K562 (cell line): Measurements from ENCODE around the gene FOXA3. TPM values are rescaled to one million over a fixed set of nuclear protein-coding genes. Genes with fewer than 3 reads are reported as not detected.

Experiments
- HNRNPH1 ChIP-seq: fragments of 200-400 bp; formaldehyde crosslinking; optimal IDR thresholded peaks from 2 replicates; pipeline ENCODE3; 2017; ENCODE audit warnings: low read depth, mild to moderate bottlenecking, low read length, moderate library complexity
- HOMEZ ChIP-seq: fragments of 250-450 bp; sonication (Bioruptor Pico); IDR thresholded peaks from 2 replicates; pipeline ENCODE4 v1.4.0; 2020; ENCODE audit warnings: mild to moderate bottlenecking, moderate library complexity
- IFI16 ChIP-seq: fragments of 250-450 bp; sonication (Bioruptor Pico); IDR thresholded peaks from 2 replicates; pipeline ENCODE4 v2.1.2; 2022; ENCODE audit warnings: mild to moderate bottlenecking, inconsistent platforms
- NR1H2 ChIP-seq: sonication (generic); formaldehyde crosslinking; IDR thresholded peaks from 2 replicates; pipeline ENCODE4 v1.4.0; 2020; ENCODE audit warnings: mild to moderate bottlenecking, missing genetic modification reagents
- PHB ChIP-seq: fragments of 250-450 bp; sonication (Bioruptor Pico); IDR thresholded peaks from 2 replicates; pipeline ENCODE4 v1.5.0; 2021
- POLR3G ChIP-seq: IDR thresholded peaks from 2 replicates; pipeline ENCODE4 v1.6.1; 2011; ENCODE audit not compliant: insufficient read length, insufficient replicate concordance; ENCODE audit errors: extremely low read depth
- PYGO2 ChIP-seq: fragments of 450-650 bp; IDR thresholded peaks from 2 replicates; pipeline ENCODE4 v1.6.1; 2016; ENCODE audit warnings: mild to moderate bottlenecking, missing genetic modification characterization, moderate library complexity, missing compliant biosample characterization
- RNF219 ChIP-seq: fragments of 250-450 bp; sonication (Bioruptor Pico); IDR thresholded peaks from 2 replicates; pipeline ENCODE4 v1.5.0; 2022; ENCODE audit warnings: mild to moderate bottlenecking
- TFAP4 ChIP-seq: sonication (generic); formaldehyde crosslinking; IDR thresholded peaks from 2 replicates; pipeline ENCODE4 v1.8.0; 2022; ENCODE audit warnings: missing genetic modification reagents, mild to moderate bottlenecking, moderate library complexity, borderline replicate concordance
- ZNF551 ChIP-seq: fragments of 250-450 bp; sonication (Bioruptor Pico); IDR thresholded peaks from 2 replicates; pipeline ENCODE4 v1.5.0; 2021; ENCODE audit warnings: mild to moderate bottlenecking, moderate library complexity
- polyA plus RNA-seq, 8 experiments: library from polyadenylated mRNA; depleted of rRNA in 4 of 8; stranded (reverse) in 5 of 8; unstranded in 3 of 8; fragments of >200 nt; fragmentation: Nextera tagmentation in 2 of 8; fragmentation: Illumina TruSeq in 1 of 8; extraction: Ambion mirVana in 2 of 8; extraction: Trizol in 1 of 8; gene quantifications; 2 replicates each; pipeline versions ENCODE4 v1.2.1 to v1.2.3, GENCODE V29; 2011 to 2014; ENCODE audit warnings: inconsistent platforms in 1 of 8, missing spikeins in 1 of 8
- total RNA-seq, 7 experiments: library from RNA; depleted of rRNA in 6 of 7; stranded (reverse); fragments of >200 nt in 6 of 7; fragmentation: Illumina TruSeq in 2 of 7; extraction: Trizol in 2 of 7; gene quantifications; 2 replicates each; pipeline versions ENCODE4 v1.2.1 to v1.2.3, GENCODE V29; 2011 to 2021; ENCODE audit warnings: low replicate concordance in 1 of 7
- TF ChIP-seq, protein P1 (sequence below), 2 experiments: IDR thresholded peaks; 2 replicates each; pipeline ENCODE4 v1.6.1; 2012; ENCODE audit warnings: improper control_type of control experiment in 2 of 2, low read depth in 2 of 2, low read length in 2 of 2, borderline replicate concordance in 1 of 2
- TF ChIP-seq, protein P2 (sequence below): fragments of 250-450 bp; sonication (Bioruptor Pico); IDR thresholded peaks from 2 replicates; pipeline ENCODE4 v1.8.0; 2021; ENCODE audit warnings: mild to moderate bottlenecking, moderate library complexity

FOXA3 gene
- total and polyA plus RNA-seq, 9 of the 15 experiments (the other 6 are each of a cell fraction or from before 2014, with no cell fraction given), result 1.3 to 15.5 (median 4.7) TPM

DNA sequence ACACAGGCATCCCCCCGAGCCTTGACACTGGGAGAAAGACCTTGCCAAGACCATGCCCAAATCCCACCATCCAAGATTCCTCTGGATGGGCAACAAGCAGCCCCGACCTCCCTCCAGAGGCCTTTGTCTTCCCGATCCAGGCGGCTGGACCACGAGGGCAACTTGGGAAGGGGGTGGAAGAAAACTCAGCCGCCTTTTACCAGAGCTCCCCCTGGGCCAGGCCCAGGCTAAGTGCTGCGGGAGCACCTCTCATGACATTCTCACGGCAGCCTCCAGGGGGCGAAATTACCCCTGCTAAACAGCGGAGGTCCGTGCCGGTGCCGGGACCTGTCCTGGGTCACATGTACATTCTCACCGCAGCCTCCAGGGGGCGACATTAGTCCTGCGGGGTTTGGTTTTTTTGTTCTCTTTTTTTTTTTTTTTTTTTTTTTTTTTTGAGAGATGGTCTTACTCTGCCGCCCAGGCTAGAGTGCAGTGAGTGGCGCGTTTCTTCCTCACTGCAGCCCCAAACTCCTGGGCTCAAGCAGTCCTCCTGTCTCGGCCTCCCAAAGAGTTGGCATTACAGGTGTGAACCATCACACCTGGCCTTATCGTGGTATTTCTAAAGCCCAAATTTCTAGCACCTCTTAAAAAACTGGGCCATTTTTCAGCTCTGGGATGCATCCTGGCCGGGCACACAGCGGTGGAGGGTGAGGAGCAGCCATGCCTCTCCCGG, 47.0 kb upstream of the FOXA3 start (continued):
- TF ChIP-seq RNF219 (CRISPR knock-in tag), result no peak
- peak; percentile 84 for TF ChIP-seq TFAP4 (CRISPR knock-in tag)
- TF ChIP-seq, protein P1, sequence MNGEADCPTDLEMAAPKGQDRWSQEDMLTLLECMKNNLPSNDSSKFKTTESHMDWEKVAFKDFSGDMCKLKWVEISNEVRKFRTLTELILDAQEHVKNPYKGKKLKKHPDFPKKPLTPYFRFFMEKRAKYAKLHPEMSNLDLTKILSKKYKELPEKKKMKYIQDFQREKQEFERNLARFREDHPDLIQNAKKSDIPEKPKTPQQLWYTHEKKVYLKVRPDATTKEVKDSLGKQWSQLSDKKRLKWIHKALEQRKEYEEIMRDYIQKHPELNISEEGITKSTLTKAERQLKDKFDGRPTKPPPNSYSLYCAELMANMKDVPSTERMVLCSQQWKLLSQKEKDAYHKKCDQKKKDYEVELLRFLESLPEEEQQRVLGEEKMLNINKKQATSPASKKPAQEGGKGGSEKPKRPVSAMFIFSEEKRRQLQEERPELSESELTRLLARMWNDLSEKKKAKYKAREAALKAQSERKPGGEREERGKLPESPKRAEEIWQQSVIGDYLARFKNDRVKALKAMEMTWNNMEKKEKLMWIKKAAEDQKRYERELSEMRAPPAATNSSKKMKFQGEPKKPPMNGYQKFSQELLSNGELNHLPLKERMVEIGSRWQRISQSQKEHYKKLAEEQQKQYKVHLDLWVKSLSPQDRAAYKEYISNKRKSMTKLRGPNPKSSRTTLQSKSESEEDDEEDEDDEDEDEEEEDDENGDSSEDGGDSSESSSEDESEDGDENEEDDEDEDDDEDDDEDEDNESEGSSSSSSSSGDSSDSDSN (IDR thresholded peaks at IDR 0.05; ENCODE audit: borderline replicate concordance in 1 of 2, low read depth in 2 of 2, low read length in 2 of 2), result 0 out of 4 replicates have a peak, but pooled peaks of 1 of the 2 experiments have one; percentile 56
- TF ChIP-seq POLR3G, result no peak
- no peak for TF ChIP-seq IFI16 (CRISPR knock-in tag)
- TF ChIP-seq ZNF551 (CRISPR knock-in tag), result no peak
- TF ChIP-seq, protein P2, sequence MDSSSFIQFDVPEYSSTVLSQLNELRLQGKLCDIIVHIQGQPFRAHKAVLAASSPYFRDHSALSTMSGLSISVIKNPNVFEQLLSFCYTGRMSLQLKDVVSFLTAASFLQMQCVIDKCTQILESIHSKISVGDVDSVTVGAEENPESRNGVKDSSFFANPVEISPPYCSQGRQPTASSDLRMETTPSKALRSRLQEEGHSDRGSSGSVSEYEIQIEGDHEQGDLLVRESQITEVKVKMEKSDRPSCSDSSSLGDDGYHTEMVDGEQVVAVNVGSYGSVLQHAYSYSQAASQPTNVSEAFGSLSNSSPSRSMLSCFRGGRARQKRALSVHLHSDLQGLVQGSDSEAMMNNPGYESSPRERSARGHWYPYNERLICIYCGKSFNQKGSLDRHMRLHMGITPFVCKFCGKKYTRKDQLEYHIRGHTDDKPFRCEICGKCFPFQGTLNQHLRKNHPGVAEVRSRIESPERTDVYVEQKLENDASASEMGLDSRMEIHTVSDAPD (CRISPR knock-in tag), result no peak
- TF ChIP-seq NR1H2 (CRISPR knock-in tag), result no peak
- TF ChIP-seq PHB (CRISPR knock-in tag), result no peak
- no peak for TF ChIP-seq HOMEZ (CRISPR knock-in tag)
- TF ChIP-seq HNRNPH1, result no peak
- no peak for TF ChIP-seq PYGO2 (tag)
